NCI-H2196 treated with DMSO at 0.1 percent for 48 hours (cell line): ENCODE results near the gene FAM124A.

ENCODE experiments used
- DNase-seq: peaks from one replicate; lab custom pipeline; 2025; ENCODE audit not compliant: unreplicated experiment; lab: John Stamatoyannopoulos, UW

FAM124A gene

GRCh38 chr13:51333421-51333820 is 111.2 kb downstream of the FAM124A start:
- no peak for DNase-seq

GRCh38 chr13:51333826-51334225 is 111.6 kb downstream of the FAM124A start:
- no peak for DNase-seq
